HL-60 (cell line): Measurements from ENCODE around the gene LAMA5.

ENCODE experiments used
- GABPA ChIP-seq: IDR thresholded peaks from 2 replicates; pipeline ENCODE4 v1.6.1; 2012; ENCODE audit warnings: low read depth
- POLR2AphosphoS5 ChIP-seq: IDR thresholded peaks from 2 replicates; pipeline ENCODE4 v1.6.1; 2012; ENCODE audit warnings: low read depth
- SPI1 ChIP-seq: IDR thresholded peaks from 2 replicates; pipeline ENCODE4 v1.6.1; 2012; ENCODE audit warnings: low read depth, mild to moderate bottlenecking, borderline replicate concordance
- TF ChIP-seq, protein P1 (sequence below): IDR thresholded peaks from one replicate; pipeline ENCODE4 v1.5.1; 2011; ENCODE audit warnings: low read length, control low read depth, inconsistent platforms; ENCODE audit not compliant: insufficient read depth
- TF ChIP-seq, protein P2 (sequence below): IDR thresholded peaks from 2 replicates; pipeline ENCODE4 v1.6.1; 2012; ENCODE audit warnings: low read depth; ENCODE audit not compliant: insufficient replicate concordance

DNA sequence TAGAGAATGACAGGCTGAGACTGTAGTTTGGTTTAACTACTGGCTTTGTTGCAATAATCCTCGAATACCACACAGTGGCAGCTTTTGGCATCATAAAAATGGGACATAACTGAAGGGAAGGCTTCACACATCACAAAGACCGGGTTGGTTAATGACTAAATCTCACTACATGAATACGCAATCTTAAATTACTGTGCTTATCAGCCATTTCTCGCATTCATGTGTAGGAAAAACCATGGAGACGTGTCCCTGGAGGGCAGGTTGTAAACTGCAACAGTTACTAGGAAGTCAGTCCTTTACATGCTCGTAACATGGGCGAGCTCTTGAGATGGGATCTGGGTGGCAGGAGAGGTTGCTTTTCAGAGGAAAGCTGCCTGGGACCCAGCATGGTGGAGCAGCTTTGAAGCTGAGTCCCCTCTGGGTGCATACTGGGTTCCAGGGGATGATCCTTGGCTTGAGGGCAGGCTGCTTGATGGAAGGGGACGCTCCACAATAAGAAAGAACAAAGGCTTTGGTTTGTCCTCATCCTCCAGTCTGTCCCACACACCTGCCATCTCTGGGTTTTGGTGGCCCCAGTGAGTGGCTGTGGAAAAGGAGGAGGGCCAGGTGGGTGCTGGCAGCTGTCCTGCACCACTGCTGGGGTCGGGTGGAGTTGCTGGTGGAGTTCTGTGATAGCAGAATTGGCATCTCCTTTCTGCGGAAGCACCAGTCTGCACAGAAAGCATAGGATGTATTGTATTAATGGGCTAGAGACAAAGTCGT is 21.9 kb upstream of the LAMA5 start:
- TF ChIP-seq, protein P1, sequence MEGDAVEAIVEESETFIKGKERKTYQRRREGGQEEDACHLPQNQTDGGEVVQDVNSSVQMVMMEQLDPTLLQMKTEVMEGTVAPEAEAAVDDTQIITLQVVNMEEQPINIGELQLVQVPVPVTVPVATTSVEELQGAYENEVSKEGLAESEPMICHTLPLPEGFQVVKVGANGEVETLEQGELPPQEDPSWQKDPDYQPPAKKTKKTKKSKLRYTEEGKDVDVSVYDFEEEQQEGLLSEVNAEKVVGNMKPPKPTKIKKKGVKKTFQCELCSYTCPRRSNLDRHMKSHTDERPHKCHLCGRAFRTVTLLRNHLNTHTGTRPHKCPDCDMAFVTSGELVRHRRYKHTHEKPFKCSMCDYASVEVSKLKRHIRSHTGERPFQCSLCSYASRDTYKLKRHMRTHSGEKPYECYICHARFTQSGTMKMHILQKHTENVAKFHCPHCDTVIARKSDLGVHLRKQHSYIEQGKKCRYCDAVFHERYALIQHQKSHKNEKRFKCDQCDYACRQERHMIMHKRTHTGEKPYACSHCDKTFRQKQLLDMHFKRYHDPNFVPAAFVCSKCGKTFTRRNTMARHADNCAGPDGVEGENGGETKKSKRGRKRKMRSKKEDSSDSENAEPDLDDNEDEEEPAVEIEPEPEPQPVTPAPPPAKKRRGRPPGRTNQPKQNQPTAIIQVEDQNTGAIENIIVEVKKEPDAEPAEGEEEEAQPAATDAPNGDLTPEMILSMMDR = no peak
- TF ChIP-seq, protein P2, sequence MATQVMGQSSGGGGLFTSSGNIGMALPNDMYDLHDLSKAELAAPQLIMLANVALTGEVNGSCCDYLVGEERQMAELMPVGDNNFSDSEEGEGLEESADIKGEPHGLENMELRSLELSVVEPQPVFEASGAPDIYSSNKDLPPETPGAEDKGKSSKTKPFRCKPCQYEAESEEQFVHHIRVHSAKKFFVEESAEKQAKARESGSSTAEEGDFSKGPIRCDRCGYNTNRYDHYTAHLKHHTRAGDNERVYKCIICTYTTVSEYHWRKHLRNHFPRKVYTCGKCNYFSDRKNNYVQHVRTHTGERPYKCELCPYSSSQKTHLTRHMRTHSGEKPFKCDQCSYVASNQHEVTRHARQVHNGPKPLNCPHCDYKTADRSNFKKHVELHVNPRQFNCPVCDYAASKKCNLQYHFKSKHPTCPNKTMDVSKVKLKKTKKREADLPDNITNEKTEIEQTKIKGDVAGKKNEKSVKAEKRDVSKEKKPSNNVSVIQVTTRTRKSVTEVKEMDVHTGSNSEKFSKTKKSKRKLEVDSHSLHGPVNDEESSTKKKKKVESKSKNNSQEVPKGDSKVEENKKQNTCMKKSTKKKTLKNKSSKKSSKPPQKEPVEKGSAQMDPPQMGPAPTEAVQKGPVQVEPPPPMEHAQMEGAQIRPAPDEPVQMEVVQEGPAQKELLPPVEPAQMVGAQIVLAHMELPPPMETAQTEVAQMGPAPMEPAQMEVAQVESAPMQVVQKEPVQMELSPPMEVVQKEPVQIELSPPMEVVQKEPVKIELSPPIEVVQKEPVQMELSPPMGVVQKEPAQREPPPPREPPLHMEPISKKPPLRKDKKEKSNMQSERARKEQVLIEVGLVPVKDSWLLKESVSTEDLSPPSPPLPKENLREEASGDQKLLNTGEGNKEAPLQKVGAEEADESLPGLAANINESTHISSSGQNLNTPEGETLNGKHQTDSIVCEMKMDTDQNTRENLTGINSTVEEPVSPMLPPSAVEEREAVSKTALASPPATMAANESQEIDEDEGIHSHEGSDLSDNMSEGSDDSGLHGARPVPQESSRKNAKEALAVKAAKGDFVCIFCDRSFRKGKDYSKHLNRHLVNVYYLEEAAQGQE = no peak
- peak; percentile 63 for TF ChIP-seq POLR2AphosphoS5
- no peak for TF ChIP-seq GABPA
- TF ChIP-seq SPI1 = no peak
